ENCODE results near the gene SLC29A3. TPM values are rescaled to one million over a fixed set of nuclear protein-coding genes. Genes with fewer than 3 reads are reported as not detected.

Gene SLC29A3
- total and polyA plus RNA-seq, 10 of the 15 experiments (the other 5 are each of a cell fraction or from before 2014, with no cell fraction given) = 1.5 to 4.0 (median 2.7) TPM

DNA sequence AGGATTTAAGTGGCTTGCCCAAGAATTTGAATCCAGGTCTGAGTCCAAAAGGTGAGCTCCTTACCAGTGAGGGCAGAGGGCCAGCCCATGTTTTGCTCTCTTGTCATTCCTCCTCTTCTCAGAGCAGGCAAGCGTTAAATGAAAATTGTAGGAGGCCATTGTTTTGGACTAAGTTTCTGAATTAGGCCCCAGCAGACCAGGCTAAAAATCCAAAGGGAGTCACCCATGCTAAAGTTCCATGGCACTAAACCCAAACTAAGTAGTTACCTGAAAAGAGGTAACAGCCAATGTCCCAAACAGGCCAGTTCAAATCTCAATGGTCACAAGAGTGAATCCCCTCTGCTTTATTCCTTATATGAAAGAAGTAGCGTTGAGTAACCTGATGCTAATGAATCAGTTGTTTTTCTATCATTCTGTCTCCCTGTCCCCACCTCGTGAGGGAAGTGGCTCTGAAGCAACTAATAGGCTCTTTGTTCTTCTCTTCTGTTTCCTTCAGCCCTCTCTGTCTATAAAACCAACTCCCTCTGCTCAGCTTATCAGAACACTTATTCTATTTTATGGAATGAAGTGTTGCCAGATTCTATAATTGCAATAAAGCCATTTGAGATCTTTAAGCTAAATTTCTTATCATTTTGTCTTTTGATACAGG is 60.2 kb downstream of the SLC29A3 start:
- Histone ChIP-seq H3K36me3 (ENCODE audit: control insufficient read depth in 2 of 2, insufficient read depth in 2 of 2, low read length in 1 of 2) (no peaks in the 10 kb centered on the region), H3K27ac (ENCODE audit: control insufficient read depth, insufficient read depth) (no peak overlapping the region), H3K9ac (ENCODE audit: control insufficient read depth, insufficient read depth, low read length) (no peak overlapping the region), H3K27me3 (replicated peaks in 1 of 2; ENCODE audit: control insufficient read depth in 2 of 2, insufficient read depth in 2 of 2, low read length in 1 of 2) (no peaks in the 10 kb centered on the region), H3K4me1 (ENCODE audit: control insufficient read depth, insufficient read depth, low read length) (peaks cover 29% of the 10 kb centered on the region), H3K9me3 (replicated peaks; ENCODE audit: control insufficient read depth, insufficient read depth, low read length) (no peaks in the 10 kb centered on the region), H4K20me1 (ENCODE audit: control insufficient read depth, insufficient read depth) (no peaks in the 10 kb centered on the region), H2AFZ (ENCODE audit: control insufficient read depth, low read depth, low read length) (no peak overlapping the region), H3K4me3 (no peak overlapping the region), H3K4me2 (ENCODE audit: control insufficient read depth, insufficient read depth) (0 out of 2 replicates have a peak overlapping the region, but pooled peaks have one; percentile 41), H3K79me2 (ENCODE audit: control insufficient read depth, insufficient read depth, low read length) (no peaks in the 10 kb centered on the region)
- CTCF ChIA-PET = interaction anchor here (0.8 to 17.5 kb wide), 13 partner anchors 9 to 393 kb away, joined by 3 to 359 read pairs (median 5); partner anchors contain the start of gene SLC29A3
- WGBS (ENCODE audit: insufficient coverage, insufficient replicate concordance, low lambda C conversion rate, missing lambda C conversion rate) = 57% methylated on average over 3 of the region's 3 CpGs
- intact Hi-C loops (cut with micrococcal nuclease; ENCODE audit: unreplicated experiment) = loop anchor here (5.0 kb wide), 1 partner anchor 668 kb away; no protein-coding TSS in a partner anchor
- BruUV-seq (replicated peaks) = no TSS peak
- no peak for ATAC-seq
- TF ChIP-seq POLR2A (IDR thresholded peaks at IDR 0.05; ENCODE audit: low read depth, low read length) = no peak
- TF ChIP-seq TCF7 (IDR thresholded peaks at IDR 0.05; ENCODE audit: borderline replicate concordance) = no peak
- no peak for TF ChIP-seq CBFB (IDR thresholded peaks at IDR 0.05; ENCODE audit: low read depth)
- TF ChIP-seq, protein P1, sequence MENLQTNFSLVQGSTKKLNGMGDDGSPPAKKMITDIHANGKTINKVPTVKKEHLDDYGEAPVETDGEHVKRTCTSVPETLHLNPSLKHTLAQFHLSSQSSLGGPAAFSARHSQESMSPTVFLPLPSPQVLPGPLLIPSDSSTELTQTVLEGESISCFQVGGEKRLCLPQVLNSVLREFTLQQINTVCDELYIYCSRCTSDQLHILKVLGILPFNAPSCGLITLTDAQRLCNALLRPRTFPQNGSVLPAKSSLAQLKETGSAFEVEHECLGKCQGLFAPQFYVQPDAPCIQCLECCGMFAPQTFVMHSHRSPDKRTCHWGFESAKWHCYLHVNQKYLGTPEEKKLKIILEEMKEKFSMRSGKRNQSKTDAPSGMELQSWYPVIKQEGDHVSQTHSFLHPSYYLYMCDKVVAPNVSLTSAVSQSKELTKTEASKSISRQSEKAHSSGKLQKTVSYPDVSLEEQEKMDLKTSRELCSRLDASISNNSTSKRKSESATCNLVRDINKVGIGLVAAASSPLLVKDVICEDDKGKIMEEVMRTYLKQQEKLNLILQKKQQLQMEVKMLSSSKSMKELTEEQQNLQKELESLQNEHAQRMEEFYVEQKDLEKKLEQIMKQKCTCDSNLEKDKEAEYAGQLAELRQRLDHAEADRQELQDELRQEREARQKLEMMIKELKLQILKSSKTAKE (IDR thresholded peaks at IDR 0.05; ENCODE audit: low read depth, poor library complexity, severe bottlenecking) = no peak
- TF ChIP-seq NFIC (IDR thresholded peaks at IDR 0.05; ENCODE audit: low read depth, low read length) = no peak
- no peak for DNase-seq (ENCODE audit: low read depth, low spot score)
- FAIRE-seq = no peak
- RAD21 ChIA-PET (ENCODE audit: unreplicated experiment) = interaction anchor here (1.1 to 7.2 kb wide), 3 partner anchors 9 to 66 kb away, joined by 3 to 77 read pairs (median 6); partner anchors contain the start of gene SLC29A3
- in situ Hi-C loops (cut with MboI) = no loop called here
- SMC1A ChIA-PET (ENCODE audit: uncharacterized antibody, unreplicated experiment) = interaction anchor here (0.6 to 18.0 kb wide), 8 partner anchors 10 to 319 kb away, joined by 3 to 249 read pairs (median 5); partner anchors contain the start of gene SLC29A3
- POLR2A ChIA-PET = interaction anchor here (1.3 to 4.5 kb wide), 2 partner anchors 13 to 61 kb away, joined by 4 to 26 read pairs; partner anchors contain the start of gene SLC29A3

Data from GM12878 (cell line).